Activated naive CD4-positive, alpha-beta T cell treated with anti-CD3 and anti-CD28 coated beads for 36 hours (primary cell): ENCODE data around the gene TFEB. TPM values are rescaled to one million over a fixed set of nuclear protein-coding genes. Genes with fewer than 3 reads are reported as not detected.

Source experiments
- CTCF ChIA-PET: fragments of 350-600 bp; sonication (Branson Sonifier 250); formaldehyde crosslinking; loops from one replicate; lab custom pipeline; 2021; ENCODE audit warnings: antibody characterized with exemption; lab: Charles Lee
- DNase-seq: peaks from one replicate; pipeline ENCODE4 v3.0.0-alpha.2; 2020
- H3K27ac Mint-ChIP-seq: one replicate; pipeline ENCODE4 v1.8.0; 2021; ENCODE audit warnings: mild to moderate bottlenecking, mixed read lengths
- H3K27me3 Mint-ChIP-seq: one replicate; pipeline ENCODE4 v1.8.0; 2021; ENCODE audit warnings: low read depth, mixed read lengths
- H3K36me3 Mint-ChIP-seq: one replicate; pipeline ENCODE4 v1.8.0; 2021; ENCODE audit warnings: low read depth, mixed read lengths
- H3K4me1 Mint-ChIP-seq: one replicate; pipeline ENCODE4 v1.8.0; 2021; ENCODE audit warnings: low read depth, mixed read lengths
- H3K4me3 Mint-ChIP-seq: one replicate; pipeline ENCODE4 v1.8.0; 2021; ENCODE audit warnings: mild to moderate bottlenecking, moderate library complexity, mixed read lengths
- H3K9me3 Mint-ChIP-seq: one replicate; pipeline ENCODE4 v1.8.0; 2021; ENCODE audit warnings: mixed read lengths
- intact Hi-C: fragments of 100-400 bp; cut with micrococcal nuclease; formaldehyde crosslinking; loops from one replicate; pipeline ENCODE4 v1.15.1; 2023
- total RNA-seq, 2 experiments: library from RNA; stranded (reverse); gene quantifications; one replicate each; pipeline ENCODE4 v1.2.3, GENCODE V29; 2021

Gene TFEB
- total RNA-seq, 2 experiments from 2014 or later, result 5.7 to 7.9 TPM

GRCh38 chr6:41759106-41759904, 23.9 kb upstream of the TFEB start:
- DNase-seq, result no peak
- Mint-ChIP-seq H3K36me3 (no peaks in the 10 kb centered on the region), H3K27me3 (no peaks in the 10 kb centered on the region), H3K27ac (no peak overlapping the region), H3K4me1 (no peaks in the 10 kb centered on the region), H3K4me3 (no peak overlapping the region), H3K9me3 (no peaks in the 10 kb centered on the region)
- intact Hi-C loops, result no loop called here
- CTCF ChIA-PET, result no interaction called here

- CTCF ChIA-PET, result no interaction called here
- H3K9me3 Mint-ChIP-seq, result no peaks in the 10 kb centered on the region
Observed at GRCh38 chr6:41758641-41759035, 23.2 kb upstream of the TFEB start.

GRCh38 chr6:41757931-41758640, 22.7 kb upstream of the TFEB start:
- no peaks in the 10 kb centered on the region for H3K36me3 Mint-ChIP-seq
- no peak for DNase-seq
- intact Hi-C loops, result no loop called here
- H3K4me1 Mint-ChIP-seq, result no peaks in the 10 kb centered on the region
- H3K27ac Mint-ChIP-seq, result no peak overlapping the region
- CTCF ChIA-PET, result no interaction called here
- H3K4me3 Mint-ChIP-seq, result no peak overlapping the region
- H3K27me3 Mint-ChIP-seq, result no peaks in the 10 kb centered on the region
- H3K9me3 Mint-ChIP-seq, result no peaks in the 10 kb centered on the region

More at GRCh38 chr6:41758641-41759035, 23.2 kb upstream of the TFEB start:
- no peak for DNase-seq
- intact Hi-C loops, result no loop called here
- H3K4me1 Mint-ChIP-seq, result no peaks in the 10 kb centered on the region
- H3K4me3 Mint-ChIP-seq, result no peak overlapping the region
- H3K27ac Mint-ChIP-seq, result no peak overlapping the region
- H3K27me3 Mint-ChIP-seq, result no peaks in the 10 kb centered on the region
- no peaks in the 10 kb centered on the region for H3K36me3 Mint-ChIP-seq

- CTCF ChIA-PET, result interaction anchor here (0.6 to 1.3 kb wide), 2 partner anchors 10 to 119 kb away, joined by 3 read pairs; no protein-coding TSS in a partner anchor
- Mint-ChIP-seq H3K27me3 (no peaks in the 10 kb centered on the region), H3K9me3 (no peaks in the 10 kb centered on the region), H3K4me3 (no peak overlapping the region), H3K36me3 (no peaks in the 10 kb centered on the region), H3K27ac (no peak overlapping the region), H3K4me1 (no peaks in the 10 kb centered on the region)
- intact Hi-C loops, result no loop called here
- DNase-seq, result no peak
Observed at GRCh38 chr6:41757271-41757670, 21.9 kb upstream of the TFEB start.

GRCh38 chr6:41756354-41756753, 20.9 kb upstream of the TFEB start:
- DNase-seq, result no peak
- Mint-ChIP-seq H3K27me3 (no peaks in the 10 kb centered on the region), H3K36me3 (no peaks in the 10 kb centered on the region), H3K9me3 (no peaks in the 10 kb centered on the region), H3K4me1 (no peaks in the 10 kb centered on the region), H3K4me3 (no peak overlapping the region), H3K27ac (no peak overlapping the region)
- CTCF ChIA-PET, result interaction anchor here (0.6 to 1.3 kb wide), 2 partner anchors 10 to 11 kb away, joined by 3 to 4 read pairs; no protein-coding TSS in a partner anchor
- intact Hi-C loops, result no loop called here

- H3K36me3 Mint-ChIP-seq, result no peaks in the 10 kb centered on the region
- no peaks in the 10 kb centered on the region for H3K9me3 Mint-ChIP-seq
- H3K27ac Mint-ChIP-seq, result no peak overlapping the region
- CTCF ChIA-PET, result no interaction called here
- H3K4me3 Mint-ChIP-seq, result no peak overlapping the region
- H3K27me3 Mint-ChIP-seq, result no peaks in the 10 kb centered on the region
- no peaks in the 10 kb centered on the region for H3K4me1 Mint-ChIP-seq
- no peak for DNase-seq
- intact Hi-C loops, result no loop called here
Observed at GRCh38 chr6:41755895-41756294, 20.5 kb upstream of the TFEB start.

GRCh38 chr6:41750374-41750773, 15.0 kb upstream of the TFEB start:
- CTCF ChIA-PET, result interaction anchor here (0.7 to 1.8 kb wide), 2 partner anchors 15 to 989 kb away, joined by 3 to 7 read pairs; partner anchors contain the start of gene TFEB
- Mint-ChIP-seq H3K27me3 (no peaks in the 10 kb centered on the region), H3K27ac (no peak overlapping the region), H3K4me3 (no peak overlapping the region), H3K36me3 (no peaks in the 10 kb centered on the region), H3K9me3 (no peaks in the 10 kb centered on the region), H3K4me1 (no peaks in the 10 kb centered on the region)
- intact Hi-C loops, result no loop called here
- no peak for DNase-seq

GRCh38 chr6:41748542-41748941, 13.1 kb upstream of the TFEB start:
- Mint-ChIP-seq H3K36me3 (no peaks in the 10 kb centered on the region), H3K4me1 (no peaks in the 10 kb centered on the region), H3K27me3 (no peaks in the 10 kb centered on the region), H3K9me3 (no peaks in the 10 kb centered on the region), H3K27ac (no peak overlapping the region), H3K4me3 (no peak overlapping the region)
- intact Hi-C loops, result no loop called here
- no peak for DNase-seq
- CTCF ChIA-PET, result interaction anchor here (2.2 kb wide), 1 partner anchor 38 kb away, joined by 9 read pairs; the partner anchor contains the start of gene TOMM6

- intact Hi-C loops, result no loop called here
- DNase-seq, result no peak
- Mint-ChIP-seq H3K4me1 (no peaks in the 10 kb centered on the region), H3K27me3 (no peaks in the 10 kb centered on the region), H3K4me3 (no peak overlapping the region), H3K27ac (no peak overlapping the region), H3K36me3 (no peaks in the 10 kb centered on the region), H3K9me3 (no peaks in the 10 kb centered on the region)
- CTCF ChIA-PET, result interaction anchor here (2.2 kb wide), 1 partner anchor 39 kb away, joined by 9 read pairs; the partner anchor contains the start of gene TOMM6
Observed at GRCh38 chr6:41748102-41748477, 12.7 kb upstream of the TFEB start.

GRCh38 chr6:41747256-41748101, 12.1 kb upstream of the TFEB start, which contains the start of gene PGC:
TSS of gene PGC (minus strand) at chr6:41747397. CDS start at chr6:41747334, 63 bp downstream.
- CTCF ChIA-PET, result interaction anchor here (2.2 kb wide), 1 partner anchor 39 kb away, joined by 9 read pairs; the partner anchor contains the start of gene TOMM6

GRCh38 chr6:41746107-41746506, 10.7 kb upstream of the TFEB start:
- intact Hi-C loops, result no loop called here
- H3K27me3 Mint-ChIP-seq, result no peaks in the 10 kb centered on the region
- no peaks in the 10 kb centered on the region for H3K36me3 Mint-ChIP-seq
- CTCF ChIA-PET, result interaction anchor here (0.7 kb wide), 1 partner anchor 10 kb away, joined by 4 read pairs; no protein-coding TSS in a partner anchor
- H3K4me1 Mint-ChIP-seq, result no peaks in the 10 kb centered on the region
- H3K27ac Mint-ChIP-seq, result no peak overlapping the region
- no peak overlapping the region for H3K4me3 Mint-ChIP-seq
- no peaks in the 10 kb centered on the region for H3K9me3 Mint-ChIP-seq
- no peak for DNase-seq

More at GRCh38 chr6:41747256-41748101, 12.1 kb upstream of the TFEB start, which contains the start of gene PGC:
- H3K9me3 Mint-ChIP-seq, result no peaks in the 10 kb centered on the region
- H3K27ac Mint-ChIP-seq, result no peak within 1 kb of the TSS
- H3K4me3 Mint-ChIP-seq, result no peak within 1 kb of the TSS
- no peak for DNase-seq
- no peaks in the 10 kb centered on the region for H3K36me3 Mint-ChIP-seq
- H3K4me1 Mint-ChIP-seq, result no peaks in the 10 kb centered on the region
- no peaks in the 10 kb centered on the region for H3K27me3 Mint-ChIP-seq
- intact Hi-C loops, result no loop called here
